H4 (cell line): ENCODE results near the gene SERAC1. TPM values are rescaled to one million over a fixed set of nuclear protein-coding genes. Genes with fewer than 3 reads are reported as not detected.
"Not testable (repeated sequence)": the region's sequence is repeated elsewhere in the genome, so short reads cannot be mapped to it uniquely, and the experiment has no call there.

Source experiments
- DNase-seq: peaks from one replicate; pipeline ENCODE4 v3.0.0-alpha.2; 2015; ENCODE audit warnings: low spot score
- total RNA-seq: library from RNA; depleted of rRNA; stranded (reverse); fragments of >200 nt; shearing (Covaris generic); gene quantifications from 2 replicates; pipeline ENCODE4 v1.2.3, GENCODE V29; 2014; rRNA removed

Gene SERAC1
- 0.78 and 3.5 TPM in 2 replicates for total RNA-seq

- DNase-seq, result no peak
These were observed at the start of gene SERAC1 for GRCh38 chr6:158168040-158168289. SERAC1 (minus strand) TSS chr6:158168262; CDS start chr6:158158363, 9,899 bp downstream.

GRCh38 chr6:158213925-158214674 lies 46.0 kb upstream of the SERAC1 start:
- peak; percentile 59 for DNase-seq

- DNase-seq, result no peak
These were observed 43.4 kb upstream of the SERAC1 start for GRCh38 chr6:158211273-158212055.

GRCh38 chr6:158209582-158210333 lies 41.7 kb upstream of the SERAC1 start:
- DNase-seq, result not testable (repeated sequence)

GRCh38 chr6:158208226-158209030 lies 40.4 kb upstream of the SERAC1 start:
- DNase-seq, result not testable (repeated sequence)

GRCh38 chr6:158207422-158207788 lies 39.3 kb upstream of the SERAC1 start:
- no peak for DNase-seq

GRCh38 chr6:158206740-158207421 lies 38.8 kb upstream of the SERAC1 start:
- no peak for DNase-seq

GRCh38 chr6:158205169-158205944 lies 37.3 kb upstream of the SERAC1 start:
- DNase-seq, result no peak

GRCh38 chr6:158198461-158198860 lies 30.4 kb upstream of the SERAC1 start:
- DNase-seq, result no peak

GRCh38 chr6:158194487-158195280 lies 26.6 kb upstream of the SERAC1 start:
- no peak for DNase-seq

GRCh38 chr6:158191761-158192160 lies 23.7 kb upstream of the SERAC1 start:
- DNase-seq, result no peak

- DNase-seq, result no peak
These were observed 23.0 kb upstream of the SERAC1 start for GRCh38 chr6:158191032-158191431.

- DNase-seq, result no peak
These were observed 20.5 kb upstream of the SERAC1 start for GRCh38 chr6:158188591-158188990.

- peak; percentile 34 for DNase-seq
These were observed 17.8 kb upstream of the SERAC1 start for GRCh38 chr6:158185729-158186456.

GRCh38 chr6:158184608-158185007 lies 16.5 kb upstream of the SERAC1 start:
- no peak for DNase-seq

GRCh38 chr6:158183174-158183972 lies 15.3 kb upstream of the SERAC1 start:
- not testable (repeated sequence) for DNase-seq

GRCh38 chr6:158177712-158178111 lies 9.7 kb upstream of the SERAC1 start:
- DNase-seq, result not testable (repeated sequence)

- no peak for DNase-seq
These were observed 7.0 kb upstream of the SERAC1 start for GRCh38 chr6:158175111-158175510.
